Subcutaneous adipose tissue (tissue), 4 donors: Measurements from ENCODE around the gene IFT74. TPM values are rescaled to one million over a fixed set of nuclear protein-coding genes. Genes with fewer than 3 reads are reported as not detected.

Source experiments
- total RNA-seq, 4 donors: library from RNA; depleted of rRNA; stranded (reverse); fragments of >200 nt; gene quantifications; one replicate each; pipeline ENCODE4 v1.1.0, GENCODE V29; 2016
- TF ChIP-seq, protein P1 (sequence below): fragments of 450-650 bp; IDR thresholded peaks from one replicate; pipeline ENCODE4 v1.5.1; 2016; ENCODE audit warnings: low read depth, mild to moderate bottlenecking, control low read depth, antibody characterized with exemption, moderate library complexity

The IFT74 gene
- total RNA-seq, 4 donors from 2014 or later = 13.2 to 15.0 (median 13.9) TPM

DNA sequence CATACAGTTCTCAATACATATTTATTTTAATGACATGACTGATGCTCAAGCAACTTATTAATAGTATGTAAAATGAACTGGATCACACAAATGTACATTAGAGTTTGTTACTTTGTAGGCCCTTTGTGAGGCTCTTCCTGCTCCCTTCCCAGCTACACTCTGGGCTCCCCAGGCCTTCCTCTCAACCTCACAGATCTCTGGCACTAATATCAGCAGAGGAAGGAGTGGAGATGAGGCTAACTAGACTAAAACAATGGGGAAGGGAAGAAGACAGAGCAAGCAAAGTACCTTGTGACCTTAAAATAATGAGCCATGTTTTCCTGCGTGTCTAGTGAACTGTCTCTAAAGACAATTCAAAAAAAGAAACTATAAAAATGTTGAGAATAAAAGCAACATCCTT is 122.5 kb downstream of the IFT74 start:
- TF ChIP-seq, protein P1, sequence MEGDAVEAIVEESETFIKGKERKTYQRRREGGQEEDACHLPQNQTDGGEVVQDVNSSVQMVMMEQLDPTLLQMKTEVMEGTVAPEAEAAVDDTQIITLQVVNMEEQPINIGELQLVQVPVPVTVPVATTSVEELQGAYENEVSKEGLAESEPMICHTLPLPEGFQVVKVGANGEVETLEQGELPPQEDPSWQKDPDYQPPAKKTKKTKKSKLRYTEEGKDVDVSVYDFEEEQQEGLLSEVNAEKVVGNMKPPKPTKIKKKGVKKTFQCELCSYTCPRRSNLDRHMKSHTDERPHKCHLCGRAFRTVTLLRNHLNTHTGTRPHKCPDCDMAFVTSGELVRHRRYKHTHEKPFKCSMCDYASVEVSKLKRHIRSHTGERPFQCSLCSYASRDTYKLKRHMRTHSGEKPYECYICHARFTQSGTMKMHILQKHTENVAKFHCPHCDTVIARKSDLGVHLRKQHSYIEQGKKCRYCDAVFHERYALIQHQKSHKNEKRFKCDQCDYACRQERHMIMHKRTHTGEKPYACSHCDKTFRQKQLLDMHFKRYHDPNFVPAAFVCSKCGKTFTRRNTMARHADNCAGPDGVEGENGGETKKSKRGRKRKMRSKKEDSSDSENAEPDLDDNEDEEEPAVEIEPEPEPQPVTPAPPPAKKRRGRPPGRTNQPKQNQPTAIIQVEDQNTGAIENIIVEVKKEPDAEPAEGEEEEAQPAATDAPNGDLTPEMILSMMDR = no peak

DNA sequence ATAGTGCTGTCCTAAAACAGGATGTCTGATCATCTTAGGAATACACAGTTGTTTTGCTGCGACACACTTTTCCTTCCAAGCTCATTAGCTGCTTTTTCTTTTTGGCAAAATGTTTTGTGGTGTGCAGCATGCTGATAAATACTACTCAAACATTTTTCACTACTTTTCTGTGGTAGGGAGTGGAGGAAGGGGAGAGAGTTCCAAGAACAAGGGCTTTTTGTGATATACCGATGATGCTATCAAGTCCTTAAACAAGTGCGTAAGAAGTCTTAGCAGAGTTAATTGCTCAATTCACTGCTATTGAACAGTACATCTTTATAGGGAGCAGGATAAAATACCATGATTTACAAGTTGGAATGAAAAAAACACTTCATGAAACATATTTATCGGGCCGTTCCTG is 129.2 kb downstream of the IFT74 start:
- TF ChIP-seq, protein P1 = no peak

DNA sequence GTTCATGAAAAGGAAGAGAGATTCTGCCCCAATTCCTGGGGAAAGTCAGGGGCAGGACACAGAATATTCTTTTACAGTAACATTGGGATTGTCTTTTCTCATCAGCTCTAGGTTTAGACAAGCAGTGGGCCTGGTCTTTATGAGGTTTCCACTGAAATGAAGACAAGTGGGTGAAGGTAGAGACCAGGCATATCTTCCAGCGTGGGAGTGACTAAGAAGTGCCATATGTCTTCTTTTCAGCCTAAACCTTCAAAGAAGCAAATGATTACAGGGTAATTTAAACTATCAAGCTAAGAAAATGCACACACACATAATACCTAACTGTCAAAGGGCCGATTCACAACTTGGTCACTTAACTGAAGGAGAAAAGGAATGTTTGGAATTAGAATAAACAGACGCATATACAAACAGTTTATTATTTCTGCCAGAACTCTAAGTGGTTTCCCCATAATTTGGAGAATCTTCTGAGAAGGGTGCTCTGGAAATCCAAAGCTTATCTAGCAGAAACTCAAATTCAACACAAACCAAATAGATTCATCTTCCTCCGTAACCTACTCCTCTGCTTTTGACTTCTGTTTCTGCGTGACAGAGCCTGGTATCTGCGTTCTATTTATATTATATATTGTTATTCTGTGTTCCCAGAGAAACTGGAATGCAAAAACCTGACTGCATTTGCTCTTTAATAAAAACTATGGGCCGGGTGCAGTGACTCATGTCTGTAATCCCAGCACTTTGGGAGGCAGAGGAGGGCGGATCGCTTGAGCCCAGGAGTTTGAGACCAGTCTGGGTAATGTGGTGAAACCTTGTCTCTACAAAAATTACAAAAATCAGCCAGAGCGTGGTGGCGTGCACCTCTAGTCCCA is 130.8 kb downstream of the IFT74 start:
- TF ChIP-seq, protein P1 = no peak

DNA sequence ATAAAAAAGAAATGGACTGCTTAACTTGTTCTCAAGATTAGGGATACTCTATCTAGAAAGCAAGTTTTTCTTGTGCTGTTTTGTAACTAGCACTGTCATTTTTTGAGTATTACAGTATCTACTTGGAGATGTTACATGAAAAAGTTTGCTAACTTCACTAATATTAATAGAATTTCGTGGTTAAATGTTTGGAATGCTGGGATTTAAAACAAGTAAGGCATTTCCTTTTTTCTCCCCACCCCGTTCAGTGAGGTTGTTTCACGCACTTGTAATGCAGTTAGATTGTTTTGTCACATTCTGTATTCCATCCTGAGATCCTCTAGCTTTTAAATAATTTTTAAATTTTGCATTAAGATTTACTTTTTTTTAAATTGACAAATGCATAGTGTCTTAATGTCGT is 132.8 kb downstream of the IFT74 start:
- TF ChIP-seq, protein P1 = no peak

DNA sequence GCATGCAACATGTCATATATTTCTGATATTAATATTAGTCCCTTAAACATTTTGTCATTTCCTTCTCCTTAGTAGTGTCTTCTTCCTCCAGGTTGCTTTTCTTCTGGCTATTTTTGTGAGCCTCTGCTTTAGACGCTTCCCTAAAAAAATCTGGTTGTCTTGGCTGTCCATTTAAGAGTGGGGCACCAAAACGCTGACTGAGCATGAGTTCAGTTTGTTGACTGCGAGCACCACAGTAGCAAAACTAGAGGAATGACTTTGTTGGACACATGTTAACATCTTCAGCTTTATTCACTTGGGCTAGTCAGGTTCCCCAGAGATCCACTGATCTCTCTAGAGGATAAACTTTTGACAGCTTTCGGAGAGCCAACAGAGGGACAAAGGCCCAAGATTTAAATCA is 133.5 kb downstream of the IFT74 start:
- TF ChIP-seq, protein P1 = no peak

DNA sequence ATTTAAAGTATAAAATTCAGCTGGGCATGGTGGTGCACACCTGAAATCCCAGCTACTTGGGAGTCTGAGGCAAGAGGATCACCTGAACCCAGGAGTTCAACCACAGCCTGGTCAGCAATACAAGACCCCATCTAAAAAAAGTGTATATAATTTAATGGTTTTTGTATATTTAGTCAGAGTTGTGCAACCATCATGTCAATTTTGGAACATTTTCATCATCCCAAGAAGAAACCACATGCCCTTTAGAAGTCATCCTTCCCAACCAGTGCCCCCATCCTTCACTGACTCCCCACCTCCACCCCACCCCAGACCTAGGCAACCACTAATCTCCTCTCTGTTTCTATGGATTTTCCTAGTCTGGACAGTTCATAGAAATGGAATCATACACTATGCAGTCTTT is 134.0 kb downstream of the IFT74 start:
- TF ChIP-seq, protein P1 = no peak

DNA sequence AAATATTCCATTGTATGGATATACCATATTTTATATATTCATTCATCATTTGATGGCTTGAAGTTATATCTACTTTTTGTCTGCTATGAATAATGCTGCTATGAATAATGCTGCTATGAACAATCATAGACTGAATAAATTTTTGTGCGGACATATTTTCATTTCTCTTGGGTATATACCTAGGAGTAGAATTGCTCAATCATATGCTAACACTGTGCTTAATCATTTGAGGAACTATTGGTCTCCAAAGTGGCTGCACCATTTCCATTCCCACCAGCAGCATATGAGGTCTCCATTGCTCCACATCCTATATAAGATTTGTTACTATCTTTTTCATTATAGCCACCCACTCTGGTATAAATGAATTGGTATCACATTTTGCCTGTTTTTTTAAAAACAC is 134.5 kb downstream of the IFT74 start:
- TF ChIP-seq, protein P1 = no peak
